GM19023 (cell line): Measurements from ENCODE around the gene PCIF1.
A peak's percentile ranks its signal among the peaks of the same experiment; 100 is the strongest.
"Not testable (repeated sequence)": the region's sequence is repeated elsewhere in the genome, so short reads cannot be mapped to it uniquely, and the experiment has no call there.

Experiments
- ATAC-seq: cut with Tn5 transposase; IDR thresholded peaks from one replicate; pipeline ENCODE4 v1.9.1; 2021; ENCODE audit warnings: mild to moderate bottlenecking, moderate library complexity; ENCODE audit not compliant: unreplicated experiment

Gene PCIF1

DNA sequence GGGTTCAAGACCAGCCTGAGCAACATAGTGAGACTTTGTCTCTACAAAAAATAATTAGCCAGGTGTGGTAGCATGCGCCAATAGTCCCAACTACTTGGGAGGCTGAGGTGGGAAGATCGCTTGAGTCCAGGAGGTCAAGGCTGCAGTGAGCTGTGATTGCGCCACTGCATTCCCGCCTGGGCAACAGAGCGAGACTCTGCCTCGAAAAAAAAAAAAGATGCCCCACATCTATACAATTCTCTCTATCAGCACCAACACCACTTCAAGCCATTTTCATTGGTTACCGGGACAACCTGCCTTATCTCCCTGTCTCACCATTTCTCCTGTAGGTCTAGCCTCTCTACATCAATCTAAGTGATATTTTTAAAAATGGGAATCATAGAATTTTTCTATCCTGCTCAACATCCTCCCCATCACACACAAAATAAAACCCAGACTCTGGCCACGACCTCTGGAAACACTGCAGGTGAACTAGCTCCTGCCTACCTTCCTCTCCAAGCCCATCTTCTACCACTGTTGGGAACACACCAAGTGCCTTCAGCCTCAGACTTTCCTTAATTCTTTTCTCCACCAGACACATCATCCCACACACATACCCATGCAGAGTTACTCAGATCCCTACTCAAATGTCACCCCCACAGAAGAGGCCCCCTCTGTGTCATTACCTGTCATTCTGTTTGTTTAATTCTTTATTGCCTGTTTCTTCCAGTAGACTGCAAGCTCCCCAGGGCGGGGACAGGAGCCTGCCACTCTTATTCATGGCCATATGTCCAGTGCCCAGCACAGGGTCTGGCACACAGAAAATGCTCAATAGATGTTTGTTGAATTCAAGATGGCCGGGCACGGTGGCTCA, 12.9 kb upstream of the PCIF1 start:
- ATAC-seq: no peak

DNA sequence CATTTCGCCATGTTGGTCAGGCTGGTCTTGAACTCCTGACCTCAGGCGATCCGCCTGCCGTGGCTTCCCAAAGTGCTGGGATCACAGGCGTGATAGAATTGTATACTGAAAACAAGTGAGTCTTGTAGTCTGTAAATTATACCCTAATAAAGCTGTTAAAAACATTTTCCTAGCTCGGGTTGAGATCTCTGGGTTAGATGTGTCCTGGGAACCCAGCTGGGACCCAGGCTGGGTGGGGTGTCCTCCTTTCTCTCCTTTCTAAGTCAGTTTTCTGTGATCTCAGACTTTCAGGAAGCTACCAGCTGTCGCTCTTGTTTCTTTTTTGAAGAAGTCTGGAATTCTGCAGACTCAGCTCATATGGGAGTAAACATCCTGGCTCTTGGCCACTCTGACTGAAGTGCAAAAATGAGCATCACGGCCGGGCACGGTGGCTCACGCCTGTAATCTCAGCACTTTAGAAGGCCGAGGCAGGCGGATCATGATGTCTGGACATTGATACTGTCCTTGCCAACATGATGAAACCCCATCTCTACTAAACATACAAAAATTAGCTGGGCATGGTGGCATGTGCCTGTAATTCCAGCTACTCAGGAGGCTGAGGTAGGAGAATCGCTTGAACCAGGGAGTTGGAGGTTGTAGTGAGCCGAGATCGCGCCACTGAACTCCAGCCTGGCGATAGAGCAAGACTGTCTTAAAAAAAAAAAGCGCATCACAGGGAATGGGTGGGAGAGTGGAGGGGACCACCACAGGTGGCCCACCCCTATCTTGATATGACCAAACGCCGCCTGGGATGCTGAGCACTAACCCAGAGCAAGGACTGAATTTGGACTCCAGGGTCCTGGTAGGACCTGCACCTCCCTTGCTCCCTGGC, 9.9 kb upstream of the PCIF1 start:
- no peak for ATAC-seq

DNA sequence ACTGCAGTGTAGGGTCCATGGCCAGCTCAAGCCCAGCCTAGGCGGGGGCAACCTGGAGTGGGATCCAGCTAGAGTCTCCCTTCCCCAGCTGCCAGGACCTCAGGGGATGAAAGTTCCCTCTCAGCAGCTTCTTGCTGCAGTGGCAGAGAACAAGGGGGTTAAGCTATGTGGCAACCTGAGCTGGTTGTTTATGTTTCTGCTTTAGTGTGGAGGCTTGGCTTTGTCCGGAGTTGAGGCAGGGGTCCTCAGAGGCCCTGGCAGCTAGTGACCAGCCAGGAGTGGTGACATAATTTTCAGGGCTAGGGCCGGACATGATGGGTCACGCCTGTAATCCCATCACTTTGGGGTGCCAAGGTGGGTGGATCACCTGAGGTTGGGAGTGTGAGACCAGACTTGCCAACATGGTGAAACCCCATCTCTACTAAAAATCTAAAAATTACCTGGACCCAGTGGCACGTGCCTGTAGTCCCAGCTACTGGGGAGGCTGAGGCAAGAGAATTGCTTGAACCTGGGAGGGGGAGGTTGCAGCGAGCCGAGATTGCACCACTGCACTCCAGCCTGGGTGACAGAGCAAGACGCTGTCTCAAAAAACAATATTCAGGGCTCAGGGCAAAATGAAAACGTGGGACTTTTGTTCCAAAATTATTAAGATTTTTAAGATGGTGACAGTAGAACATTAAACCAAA, 8.5 kb upstream of the PCIF1 start:
- no peak for ATAC-seq

DNA sequence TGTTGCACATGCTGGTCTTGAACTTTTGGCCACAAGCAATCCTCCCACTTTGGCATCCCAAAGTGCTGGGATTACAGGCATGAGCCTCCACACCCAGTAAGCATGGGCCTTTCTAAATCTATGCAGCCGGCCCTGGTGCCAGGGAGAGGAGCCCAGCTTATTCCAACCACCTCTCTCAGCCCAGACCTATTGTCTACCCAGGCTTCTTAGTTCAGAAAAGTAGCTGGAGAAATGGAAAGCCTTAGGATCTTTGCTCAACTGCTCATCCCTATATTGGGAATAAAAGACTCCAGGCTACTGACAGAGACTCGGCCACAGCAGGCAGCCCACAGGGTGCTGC, 7.8 kb upstream of the PCIF1 start:
- ATAC-seq: no peak

DNA sequence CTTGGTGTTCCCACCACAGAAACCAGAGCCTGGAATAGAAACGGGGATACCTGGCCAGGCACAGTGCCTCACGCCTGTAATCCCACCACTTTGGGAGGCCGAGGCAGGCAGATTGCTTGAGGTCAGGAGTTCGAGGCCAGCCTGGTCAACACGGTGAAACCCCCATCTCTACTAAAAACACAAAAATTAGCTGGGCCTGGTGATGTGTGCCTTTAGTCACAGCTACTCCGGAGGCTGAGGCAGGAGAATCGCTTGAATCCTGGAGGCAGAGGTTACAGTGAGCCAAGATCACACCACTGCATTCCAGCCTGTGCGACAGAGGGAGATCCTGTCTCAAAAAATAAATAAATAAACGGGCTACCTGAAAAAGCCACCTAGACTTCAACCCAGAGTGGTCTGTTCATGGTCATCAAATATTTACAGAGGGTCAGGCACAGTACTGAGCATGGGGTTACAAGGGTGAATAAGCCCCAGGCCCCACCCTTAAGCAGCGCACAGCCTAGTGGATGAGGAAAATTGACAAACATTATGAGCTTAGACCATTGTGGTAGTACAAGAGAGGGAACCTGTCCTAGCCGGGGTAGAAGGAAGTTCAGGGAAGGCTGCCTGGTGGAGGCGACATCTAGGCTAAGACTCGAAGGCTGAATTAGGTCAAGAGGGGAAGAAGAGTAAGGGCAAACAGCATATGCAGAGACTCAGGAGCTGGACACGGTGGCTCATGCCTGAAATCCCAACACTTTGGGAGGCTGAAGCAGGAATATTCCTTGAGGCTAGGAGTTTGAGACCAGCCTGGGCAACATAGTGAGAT, 7.2 kb upstream of the PCIF1 start:
- no peak for ATAC-seq

DNA sequence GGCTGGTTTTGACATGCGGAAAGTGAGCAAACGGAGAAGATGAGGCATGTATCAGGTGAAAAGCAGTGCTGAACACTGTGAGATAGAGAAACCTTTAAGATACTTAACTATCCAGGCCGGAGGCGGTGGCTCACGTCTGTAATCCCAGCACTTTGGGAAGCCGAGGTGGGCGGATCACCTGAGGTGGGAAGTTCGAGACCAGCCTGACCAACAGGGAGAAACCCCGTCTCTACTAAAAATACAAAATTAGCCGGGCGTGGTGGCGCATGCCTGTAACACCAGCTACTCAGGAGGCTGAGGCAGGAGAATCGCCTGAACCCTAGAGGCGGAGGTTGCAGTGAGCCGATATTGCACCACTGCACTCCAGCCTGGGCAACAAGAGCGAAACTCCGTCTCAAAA, 2.8 kb upstream of the PCIF1 start:
- ATAC-seq: not testable (repeated sequence)

DNA sequence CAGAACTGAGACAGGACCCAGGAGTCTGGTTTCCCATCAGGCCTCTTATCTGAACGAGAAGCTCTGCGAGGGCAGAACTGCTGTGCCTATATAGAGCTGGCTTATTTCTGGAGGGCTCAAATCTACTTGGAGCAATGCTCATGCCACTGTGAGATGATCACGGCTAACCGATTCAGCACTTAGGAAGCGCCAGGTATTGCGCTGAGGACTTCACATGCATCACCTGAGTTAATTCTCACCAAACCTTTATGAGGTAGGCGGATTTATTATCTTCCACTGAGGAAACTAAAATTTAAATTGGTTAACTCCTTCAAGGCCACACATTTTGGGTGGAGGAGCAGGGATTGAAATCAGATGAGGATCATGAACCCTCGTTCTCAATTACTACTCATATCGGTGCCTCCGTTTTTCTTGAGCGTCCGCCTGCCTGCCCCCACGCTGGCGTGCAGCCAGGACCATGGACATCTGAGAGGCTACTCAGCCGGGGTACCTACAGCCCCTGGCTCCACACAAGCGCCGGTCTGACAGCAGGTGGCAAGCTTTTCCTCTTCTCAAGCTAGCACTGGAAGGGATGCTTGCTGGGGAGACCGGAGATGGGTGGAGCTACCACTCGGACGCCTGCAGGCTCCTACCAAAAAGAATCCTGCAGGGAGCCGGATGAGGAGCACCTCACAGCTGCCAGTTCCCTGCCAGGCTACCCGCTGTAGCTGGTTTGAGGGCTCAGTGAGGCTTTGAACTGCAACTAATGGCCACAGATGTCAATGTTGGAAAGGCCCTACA, 1.0 kb upstream of the PCIF1 start:
- ATAC-seq: no peak

DNA sequence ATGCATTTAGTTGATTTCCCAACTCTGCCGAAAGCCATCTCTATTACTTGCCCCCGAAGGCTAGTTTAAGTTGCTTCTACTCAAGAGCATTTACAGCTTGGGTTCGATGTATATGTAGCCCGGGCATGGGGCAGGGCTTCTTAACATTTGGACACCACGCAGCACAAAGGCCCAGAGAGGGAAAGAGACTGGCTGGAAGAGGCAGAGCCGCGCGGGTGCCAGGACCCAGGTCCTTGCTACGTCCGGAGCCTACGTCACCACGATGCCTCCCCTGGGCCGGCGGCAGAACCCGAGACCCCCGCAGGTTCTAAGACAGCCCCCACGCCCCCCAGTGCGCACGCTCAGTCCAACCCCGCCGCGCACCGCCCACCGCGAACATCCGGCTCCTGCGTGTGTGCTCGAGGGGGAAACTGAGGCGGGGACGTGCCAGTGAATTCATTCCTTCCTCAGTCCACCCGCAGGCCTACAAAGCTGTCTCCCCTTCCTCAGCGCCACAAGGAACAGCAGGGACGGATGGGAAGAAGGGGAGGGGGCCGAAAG, 367 bp upstream of the PCIF1 start:
- ATAC-seq: peak; percentile 22

DNA sequence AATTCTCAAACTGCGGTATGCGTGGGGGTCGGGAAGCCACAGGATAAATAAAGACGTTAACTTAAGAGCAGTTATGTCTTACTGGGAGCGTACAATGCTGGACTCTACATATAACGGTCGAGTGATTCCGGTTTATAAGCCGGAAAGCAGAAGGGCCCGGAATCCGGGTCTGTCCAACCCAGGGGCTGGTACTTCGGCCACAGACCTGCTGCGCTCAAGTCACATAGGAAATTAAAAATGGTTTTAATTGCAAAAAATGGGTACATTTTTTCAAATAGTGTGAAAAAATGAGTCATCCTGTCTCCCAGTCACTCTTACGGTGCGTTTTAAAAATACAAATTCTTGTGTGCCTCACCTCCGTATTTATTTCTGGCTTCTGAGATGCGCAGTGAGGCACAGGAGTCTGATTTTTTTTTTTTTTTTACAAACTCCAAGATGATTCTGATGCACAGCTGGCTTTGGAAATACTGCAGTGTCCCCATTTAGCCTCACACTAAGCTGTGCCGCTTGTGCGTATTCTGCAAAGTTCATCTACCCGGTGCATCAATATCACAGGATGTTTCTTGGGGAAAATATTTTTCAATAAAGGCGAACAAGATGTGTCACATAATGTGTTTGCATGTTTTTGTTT, 1.0 kb downstream of the PCIF1 start:
- ATAC-seq: peak; percentile 10

DNA sequence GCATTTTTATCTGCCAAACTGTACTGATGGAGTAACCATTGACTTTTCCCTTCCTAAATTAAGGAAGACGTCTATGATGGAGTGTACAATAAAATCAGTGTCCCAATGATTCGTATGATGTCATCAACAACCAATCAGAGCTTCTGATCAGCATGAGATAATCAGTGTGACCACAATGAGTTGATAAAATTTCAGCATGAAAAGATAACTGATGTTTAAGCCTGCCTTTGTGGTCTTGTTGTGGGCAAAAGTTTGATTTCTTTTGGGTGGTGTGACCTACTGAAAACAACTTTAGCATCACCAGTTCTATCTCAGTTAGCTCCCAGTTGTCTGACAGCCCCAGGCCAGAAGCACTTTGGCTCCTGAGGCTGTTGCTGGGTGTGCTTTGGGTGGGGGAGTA, 3.3 kb downstream of the PCIF1 start:
- ATAC-seq: no peak

DNA sequence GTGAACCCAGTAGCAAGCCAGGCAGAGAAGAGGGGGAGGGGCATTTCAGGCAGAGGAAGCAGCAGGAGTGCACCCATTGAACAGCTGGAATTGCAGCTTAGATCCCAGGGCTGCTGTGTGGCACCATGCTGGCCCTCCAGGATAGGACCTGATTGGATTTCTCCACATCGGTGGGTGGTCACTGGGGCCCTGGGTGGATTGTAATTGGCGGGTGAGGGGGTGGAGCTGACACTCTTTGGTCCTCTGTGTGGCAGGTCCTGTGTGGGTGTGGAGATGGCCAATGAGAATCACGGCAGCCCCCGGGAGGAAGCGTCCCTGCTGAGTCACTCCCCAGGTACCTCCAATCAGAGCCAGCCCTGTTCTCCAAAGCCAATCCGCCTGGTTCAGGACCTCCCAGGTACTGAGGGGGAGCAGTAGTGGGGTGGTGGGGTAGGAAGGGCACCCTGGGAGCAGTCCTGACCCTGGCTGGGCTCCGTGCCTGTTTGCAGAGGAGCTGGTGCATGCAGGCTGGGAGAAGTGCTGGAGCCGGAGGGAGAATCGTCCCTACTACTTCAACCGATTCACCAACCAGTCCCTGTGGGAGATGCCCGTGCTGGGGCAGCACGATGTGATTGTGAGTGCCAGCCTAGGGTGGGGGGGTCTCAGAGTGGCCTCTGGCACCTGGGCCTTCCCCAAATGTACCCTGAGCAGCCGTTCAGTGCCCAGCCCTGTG, 4.4 kb downstream of the PCIF1 start:
- no peak for ATAC-seq

DNA sequence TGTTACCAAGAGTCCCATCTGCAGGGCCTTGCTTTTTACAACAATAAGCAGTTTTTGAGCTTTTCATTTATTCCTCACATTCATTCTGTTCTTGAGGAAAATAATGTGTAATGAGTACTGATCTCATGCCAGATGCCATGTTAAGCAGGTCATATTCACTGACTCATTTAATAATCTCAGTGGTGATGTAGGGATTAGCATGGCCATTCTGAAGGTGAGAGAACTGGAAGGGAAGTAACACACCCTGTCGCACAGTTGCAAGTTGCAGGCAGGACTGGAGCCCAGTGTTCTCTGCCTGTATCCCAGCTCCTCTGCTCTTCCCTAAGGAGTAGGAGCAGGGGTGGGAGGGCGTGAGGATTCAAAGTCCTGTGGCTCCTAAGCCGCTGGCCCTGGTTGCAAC, 5.6 kb downstream of the PCIF1 start:
- ATAC-seq: no peak

DNA sequence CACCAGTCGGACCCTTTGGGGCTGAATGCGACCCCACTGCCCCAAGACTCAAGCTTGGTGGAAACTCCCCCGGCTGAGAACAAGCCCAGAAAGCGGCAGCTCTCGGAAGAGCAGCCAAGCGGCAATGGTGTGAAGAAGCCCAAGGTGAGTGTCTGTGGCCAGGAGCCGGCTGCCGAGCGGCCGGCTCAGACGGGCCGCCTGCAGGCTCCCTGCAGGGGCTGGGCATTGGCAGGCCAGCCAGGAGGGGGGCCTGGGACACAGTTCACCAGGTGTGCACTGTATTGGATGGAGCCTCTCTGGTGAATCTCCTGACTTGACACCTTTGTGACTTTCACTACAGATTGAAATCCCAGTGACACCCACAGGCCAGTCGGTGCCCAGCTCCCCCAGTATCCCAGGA, 6.0 kb downstream of the PCIF1 start:
- no peak for ATAC-seq

DNA sequence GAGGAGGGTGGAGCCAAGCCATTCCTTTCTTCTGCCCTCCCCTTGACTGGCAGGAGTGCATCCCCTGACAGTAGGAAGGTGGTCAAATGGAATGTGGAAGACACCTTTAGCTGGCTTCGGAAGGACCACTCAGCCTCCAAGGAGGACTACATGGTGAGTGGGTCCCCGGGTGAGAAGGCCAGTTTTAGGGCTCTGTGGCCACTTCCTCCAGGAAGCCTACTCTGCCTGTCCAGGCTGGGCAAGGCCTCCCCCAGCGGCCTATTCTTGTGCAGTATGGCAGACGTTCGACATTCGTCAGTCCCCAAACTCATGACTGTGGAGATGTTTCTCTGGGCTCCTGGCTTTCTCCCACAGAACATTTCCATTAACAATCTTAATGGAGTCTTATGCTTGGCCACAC, 9.1 kb downstream of the PCIF1 start:
- ATAC-seq: no peak

DNA sequence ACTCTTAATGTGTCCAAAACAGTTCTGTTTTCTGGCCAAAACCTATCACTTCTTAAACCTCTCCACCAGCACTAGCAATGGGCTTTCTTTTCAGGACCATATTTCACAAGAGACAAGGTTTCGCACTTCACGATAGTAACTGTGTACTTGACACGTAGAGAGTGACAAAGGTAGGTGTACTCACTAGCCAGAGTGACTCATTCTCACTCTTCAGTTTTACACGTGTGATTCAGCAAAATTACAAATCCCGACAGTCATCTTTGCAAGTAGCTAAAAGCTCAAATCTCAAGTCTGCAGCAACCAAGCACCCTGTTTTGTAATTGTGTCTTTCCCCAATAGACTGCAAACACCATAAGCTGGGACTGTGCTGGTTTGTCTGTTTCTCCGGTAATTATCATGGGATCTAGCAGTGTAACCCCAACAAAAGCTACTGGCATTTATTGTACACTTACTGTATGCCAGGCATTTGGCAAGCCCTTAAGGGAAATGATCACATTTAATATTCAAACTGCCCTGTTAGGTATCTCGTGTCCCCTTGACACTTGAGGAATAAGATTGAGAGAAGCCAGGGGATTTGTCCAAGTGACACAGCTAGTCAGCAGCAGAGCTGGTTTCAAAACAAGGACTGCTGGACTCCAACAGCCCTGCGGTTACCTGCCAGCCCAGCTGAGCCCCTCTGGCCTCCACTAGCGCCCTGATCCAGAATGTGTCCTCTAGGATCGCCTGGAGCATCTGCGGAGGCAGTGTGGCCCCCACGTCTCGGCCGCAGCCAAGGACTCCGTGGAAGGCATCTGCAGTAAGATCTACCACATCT, 9.9 kb downstream of the PCIF1 start:
- no peak for ATAC-seq

DNA sequence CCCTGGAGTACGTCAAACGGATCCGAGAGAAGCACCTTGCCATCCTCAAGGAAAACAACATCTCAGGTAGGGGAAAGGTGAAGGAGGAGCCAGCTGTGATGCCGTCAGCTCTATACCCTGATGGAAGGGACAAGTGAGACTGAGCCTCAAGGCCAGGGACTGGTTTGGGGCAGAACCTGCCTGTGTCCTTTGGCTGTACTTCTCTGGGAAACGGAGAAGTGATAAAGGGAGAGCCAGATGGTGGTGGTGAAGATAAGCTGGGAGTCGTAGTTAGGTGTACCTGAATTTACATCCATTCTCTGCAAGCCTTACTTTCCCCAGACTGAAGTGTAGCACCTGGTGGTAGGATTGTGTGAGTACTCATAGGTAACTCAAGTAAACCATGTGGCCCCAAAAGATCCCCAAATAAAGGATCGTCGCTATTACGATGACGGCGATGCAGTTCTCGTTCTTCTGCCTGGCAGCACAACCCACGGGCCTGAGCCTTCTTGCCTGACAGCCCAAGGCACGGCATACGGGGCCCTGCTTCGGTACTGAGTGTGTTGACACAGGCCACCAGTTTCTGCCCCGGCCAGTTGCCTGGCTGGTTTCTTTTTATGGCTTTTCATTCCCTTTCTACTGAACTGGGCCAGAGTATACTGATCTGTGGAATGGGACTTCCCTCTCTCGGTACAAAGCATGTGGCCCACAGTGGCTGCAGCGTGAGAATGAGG, 10.6 kb downstream of the PCIF1 start:
- ATAC-seq: no peak

DNA sequence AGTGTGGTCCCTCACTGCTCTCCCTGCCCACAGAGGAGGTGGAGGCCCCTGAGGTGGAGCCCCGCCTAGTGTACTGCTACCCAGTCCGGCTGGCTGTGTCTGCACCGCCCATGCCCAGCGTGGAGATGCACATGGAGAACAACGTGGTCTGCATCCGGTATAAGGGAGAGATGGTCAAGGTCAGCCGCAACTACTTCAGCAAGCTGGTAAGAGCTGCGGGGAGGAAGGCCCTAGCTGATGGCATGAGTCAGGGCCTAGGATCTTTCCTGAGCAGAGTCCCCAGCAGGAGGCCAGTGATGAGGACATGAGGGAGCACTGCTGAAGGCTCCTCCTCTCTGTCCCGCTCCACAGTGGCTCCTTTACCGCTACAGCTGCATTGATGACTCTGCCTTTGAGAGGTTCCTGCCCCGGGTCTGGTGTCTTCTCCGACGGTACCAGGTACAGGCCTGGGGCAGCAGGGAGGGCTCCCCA, 11.2 kb downstream of the PCIF1 start:
- no peak for ATAC-seq
